ENCODE measurements around the gene SLC2A3. TPM values are rescaled to one million over a fixed set of nuclear protein-coding genes. Genes with fewer than 3 reads are reported as not detected.
A peak's percentile ranks its signal among the peaks of the same experiment; 100 is the strongest.
"Not testable (repeated sequence)": the region's sequence is repeated elsewhere in the genome, so short reads cannot be mapped to it uniquely, and the experiment has no call there.

The SLC2A3 gene
- total and polyA plus RNA-seq, 9 of the 15 experiments (the other 6 are each of a cell fraction or from before 2014, with no cell fraction given): 67.3 to 491 (median 104) TPM

DNA sequence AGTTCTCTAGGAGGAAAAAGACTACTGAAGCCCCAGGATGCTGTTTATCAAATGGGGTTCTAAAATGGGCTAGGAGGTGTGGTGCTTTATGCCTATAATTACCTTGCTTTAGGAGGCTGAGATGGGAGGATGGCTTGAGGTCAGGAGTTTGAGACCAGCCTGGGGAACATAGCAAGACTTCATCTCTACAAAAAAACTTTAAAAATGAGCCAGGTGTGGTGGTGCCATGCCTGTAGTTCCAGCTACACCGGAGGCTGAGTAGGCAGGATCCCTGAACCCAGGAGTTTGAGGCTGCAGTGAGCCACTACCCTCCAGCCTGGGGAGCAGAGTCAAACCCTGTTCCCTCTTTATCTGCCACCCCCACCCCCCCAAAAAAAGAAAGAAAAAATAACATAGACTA, 23.3 kb upstream of the SLC2A3 start:
- no TSS peak for BruUV-seq (replicated peaks)
- POLR2A ChIA-PET: interaction anchor here (0.6 to 2.8 kb wide), 5 partner anchors 9 to 30 kb away, joined by 3 to 51 read pairs (median 4); partner anchors contain the start of gene SLC2A3

DNA sequence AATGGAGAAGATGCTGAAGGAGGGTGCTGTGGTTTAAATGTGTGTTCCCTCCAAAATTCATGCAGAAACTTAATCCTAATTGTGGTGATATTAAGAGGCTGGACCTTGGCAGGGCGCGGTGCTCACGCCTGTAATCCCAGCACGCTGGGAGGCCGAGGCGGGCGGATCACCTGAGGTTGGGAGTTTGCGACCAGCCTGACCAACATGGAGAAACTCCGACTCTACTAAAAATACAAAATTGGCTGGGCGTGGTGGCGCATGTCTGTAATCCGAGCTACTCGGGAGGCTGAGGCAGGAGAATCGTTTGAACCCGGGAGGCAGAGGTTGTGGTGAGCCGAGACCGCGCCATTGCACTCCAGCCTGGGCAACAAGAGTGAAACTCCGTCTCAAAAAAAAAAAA, 18.9 kb upstream of the SLC2A3 start:
- BruUV-seq (replicated peaks); POLR2A ChIA-PET: not testable (repeated sequence)

More for the DNA sequence above, 23.3 kb upstream of the SLC2A3 start:
- peaks cover 11% of the 10 kb centered on the region; the same call in 2 of the 3 replicates for H3K79me2 ChIP-seq (ENCODE audit: control insufficient read depth, insufficient read depth, low read length)
- CTCF ChIA-PET (ENCODE audit: low intra/inter-chr PET ratio): no interaction called here
- H3K27me3 ChIP-seq (ENCODE audit: control insufficient read depth in 2 of 2, insufficient read depth in 2 of 2, low read length in 2 of 2): no peaks in the 10 kb centered on the region
- ATAC-seq: no peak; the same call in 2 of the 3 replicates
- H3K27ac ChIP-seq (ENCODE audit: extremely low read depth, low read depth, low read length): peak overlapping the region; percentile 88
- no peaks in the 10 kb centered on the region for H3K9me1 ChIP-seq (ENCODE audit: control insufficient read depth, insufficient read depth, low read length)
- in situ Hi-C loops (cut with MboI) (no loop called here), intact Hi-C loops (cut with micrococcal nuclease) (no loop called here)
- H2AFZ ChIP-seq (ENCODE audit: low read depth, low read length): peak overlapping the region; percentile 85
- peak overlapping the region in 1 of 2 experiments; percentile 71; a peak in 2 of 4 replicates for H3K9ac ChIP-seq (ENCODE audit: insufficient read depth in 1 of 2, low read depth in 2 of 2, low read length in 2 of 2)
- peaks cover 10 to 35% of the 10 kb centered on the region in 2 experiments; a peak in 4 of 5 replicates for H3K4me1 ChIP-seq (replicated peaks in 1 of 2; ENCODE audit: control insufficient read depth in 2 of 2, insufficient read depth in 2 of 2, low read length in 2 of 2)
- no peak for DNase-seq (ENCODE audit: extremely low read depth in 1 of 4, low spot score in 3 of 4)
- peak overlapping the region; percentile 80 for H3K4me2 ChIP-seq (ENCODE audit: insufficient read depth, low read length)
- H3K4me3 ChIP-seq: peak overlapping the region; percentile 33; the same call in 1 of the 2 replicates
- WGBS (ENCODE audit: insufficient coverage, low coverage, missing lambda C conversion rate): 33% methylated on average over 1 of the region's 1 CpG
- TF ChIP-seq PHF8 (IDR thresholded peaks at IDR 0.05; ENCODE audit: borderline replicate concordance, low read length) (0 out of 2 replicates have a peak, but pooled peaks have one; percentile 6), ZNF76 (CRISPR knock-in tag; IDR thresholded peaks at IDR 0.05; ENCODE audit: borderline replicate concordance) (no peak), POLR2AphosphoS5 (IDR thresholded peaks at IDR 0.05; ENCODE audit: control insufficient read depth, insufficient read depth, low read depth, low read length) (no peak), NFRKB (IDR thresholded peaks at IDR 0.05; ENCODE audit: low read depth) (0 out of 2 replicates have a peak, but pooled peaks have one; percentile 16)
- H3K36me3 ChIP-seq (ENCODE audit: control insufficient read depth, insufficient read depth, low read length): no peaks in the 10 kb centered on the region; the same call in 2 of the 3 replicates
- no peaks in the 10 kb centered on the region for H4K20me1 ChIP-seq (replicated peaks; ENCODE audit: control insufficient read depth, insufficient read depth, low read length)
- no peak for FAIRE-seq
- H3K9me3 ChIP-seq (replicated peaks; ENCODE audit: control insufficient read depth, insufficient read depth, low read depth, low read length): no peaks in the 10 kb centered on the region

DNA sequence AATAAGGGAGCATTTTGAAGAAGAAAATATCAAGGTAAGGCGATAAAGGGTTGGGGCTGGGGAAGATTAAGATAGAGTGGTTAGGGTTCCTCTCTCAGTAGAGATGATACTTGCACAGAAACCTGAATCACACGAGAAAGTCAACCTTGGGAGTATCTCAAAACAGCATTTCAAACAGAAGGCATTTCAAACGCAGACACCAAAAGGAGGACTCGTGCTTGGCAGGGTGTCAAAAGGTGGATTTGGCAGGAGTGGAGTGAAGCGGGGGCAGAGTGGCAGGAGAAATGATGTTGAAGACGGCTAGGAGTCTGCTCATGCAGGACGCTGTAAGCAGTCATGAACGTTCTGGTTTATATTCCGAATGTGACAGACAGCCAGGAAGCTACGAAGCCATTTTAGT, 18.4 kb upstream of the SLC2A3 start:
- H3K9me3 ChIP-seq (replicated peaks; ENCODE audit: control insufficient read depth, insufficient read depth, low read depth, low read length); H3K4me2 ChIP-seq (ENCODE audit: insufficient read depth, low read length); in situ Hi-C loops (cut with MboI); ATAC-seq; H3K27ac ChIP-seq (ENCODE audit: extremely low read depth, low read depth, low read length); H3K4me3 ChIP-seq; CTCF ChIA-PET (ENCODE audit: low intra/inter-chr PET ratio); DNase-seq (ENCODE audit: extremely low read depth in 1 of 4, low spot score in 3 of 4); BruUV-seq (replicated peaks); H3K9ac ChIP-seq (ENCODE audit: insufficient read depth in 1 of 2, low read depth in 2 of 2, low read length in 2 of 2); H3K79me2 ChIP-seq (ENCODE audit: control insufficient read depth, insufficient read depth, low read length); POLR2A ChIA-PET; H3K27me3 ChIP-seq (ENCODE audit: control insufficient read depth in 2 of 2, insufficient read depth in 2 of 2, low read length in 2 of 2); FAIRE-seq; intact Hi-C loops (cut with micrococcal nuclease); H4K20me1 ChIP-seq (replicated peaks; ENCODE audit: control insufficient read depth, insufficient read depth, low read length); H3K9me1 ChIP-seq (ENCODE audit: control insufficient read depth, insufficient read depth, low read length); H2AFZ ChIP-seq (ENCODE audit: low read depth, low read length); H3K36me3 ChIP-seq (ENCODE audit: control insufficient read depth, insufficient read depth, low read length): not testable (repeated sequence)
- WGBS (ENCODE audit: insufficient coverage, low coverage, missing lambda C conversion rate): no CpG with 5 or more reads among the region's 10 CpGs
- H3K4me1 ChIP-seq (replicated peaks in 1 of 2; ENCODE audit: control insufficient read depth in 2 of 2, insufficient read depth in 2 of 2, low read length in 2 of 2): peaks cover 0 to 15% of the 10 kb centered on the region in 2 experiments; a peak in 3 of 5 replicates

More for the DNA sequence above, 18.9 kb upstream of the SLC2A3 start:
- H2AFZ ChIP-seq (ENCODE audit: low read depth, low read length); H3K4me3 ChIP-seq; H3K27me3 ChIP-seq (ENCODE audit: control insufficient read depth in 2 of 2, insufficient read depth in 2 of 2, low read length in 2 of 2); H3K9me1 ChIP-seq (ENCODE audit: control insufficient read depth, insufficient read depth, low read length); H3K9me3 ChIP-seq (replicated peaks; ENCODE audit: control insufficient read depth, insufficient read depth, low read depth, low read length); H3K4me2 ChIP-seq (ENCODE audit: insufficient read depth, low read length); intact Hi-C loops (cut with micrococcal nuclease); FAIRE-seq; H4K20me1 ChIP-seq (replicated peaks; ENCODE audit: control insufficient read depth, insufficient read depth, low read length); H3K27ac ChIP-seq (ENCODE audit: extremely low read depth, low read depth, low read length); in situ Hi-C loops (cut with MboI); H3K9ac ChIP-seq (ENCODE audit: insufficient read depth in 1 of 2, low read depth in 2 of 2, low read length in 2 of 2); H3K79me2 ChIP-seq (ENCODE audit: control insufficient read depth, insufficient read depth, low read length); H3K36me3 ChIP-seq (ENCODE audit: control insufficient read depth, insufficient read depth, low read length); DNase-seq (ENCODE audit: extremely low read depth in 1 of 4, low spot score in 3 of 4); ATAC-seq: not testable (repeated sequence)
- peaks cover 0 to 15% of the 10 kb centered on the region in 2 experiments; a peak in 3 of 5 replicates for H3K4me1 ChIP-seq (replicated peaks in 1 of 2; ENCODE audit: control insufficient read depth in 2 of 2, insufficient read depth in 2 of 2, low read length in 2 of 2)
- CTCF ChIA-PET (ENCODE audit: low intra/inter-chr PET ratio): interaction anchor here (0.6 kb wide), 1 partner anchor 18 kb away, joined by 3 read pairs; no protein-coding TSS in a partner anchor
- 94% methylated on average over 3 of the region's 19 CpGs for WGBS (ENCODE audit: insufficient coverage, low coverage, missing lambda C conversion rate)

Measured in K562 (cell line).